Right lobe of liver (tissue), 6 donors: ENCODE data around the gene NUP153. TPM values are rescaled to one million over a fixed set of nuclear protein-coding genes. Genes with fewer than 3 reads are reported as not detected.
"Not testable (repeated sequence)": the region's sequence is repeated elsewhere in the genome, so short reads cannot be mapped to it uniquely, and the experiment has no call there.

Source experiments
- ATAC-seq, 4 donors: fragments of 200-7000 bp; cut with Tn5 transposase; one replicate each; pipeline ENCODE4 v1.9.1; 2020; ENCODE audit warnings: mild to moderate bottlenecking in 4 of 4, moderate library complexity in 4 of 4
- DNase-seq, 3 donors: peaks; one replicate each; pipeline ENCODE4 v3.0.0-alpha.2; 2020
- H3K27ac ChIP-seq, 3 donors: fragments of 200-600 bp; one replicate each; pipeline ENCODE4 v1.8.0; 2022
- H3K27me3 ChIP-seq, 2 donors: fragments of 200-600 bp; one replicate each; pipeline ENCODE4 v1.8.0; 2022
- H3K36me3 ChIP-seq, 4 donors: fragments of 200-600 bp; sonication (generic) in 1 of 4; one replicate each; pipeline versions ENCODE4 v1.5.1 to v1.8.0; 2017 to 2022; ENCODE audit warnings: control low read depth in 1 of 4
- H3K4me1 ChIP-seq, 4 donors: fragments of 200-600 bp; sonication (generic) in 1 of 4; one replicate each; pipeline versions ENCODE4 v1.5.1 to v1.8.0; 2017 to 2022; ENCODE audit warnings: control low read depth in 1 of 4
- H3K4me3 ChIP-seq, 3 donors: fragments of 200-600 bp; one replicate each; pipeline ENCODE4 v1.8.0; 2022
- H3K9me3 ChIP-seq, 4 donors: fragments of 200-600 bp; sonication (generic) in 1 of 4; one replicate each; pipeline versions ENCODE4 v1.5.1 to v1.8.0; 2017 to 2022; ENCODE audit warnings: control low read depth in 1 of 4
- CTCF ChIP-seq, 4 donors: fragments of 200-600 bp in 3 of 4; fragments of 450-650 bp in 1 of 4; IDR thresholded peaks; one replicate each; pipeline versions ENCODE4 v1.5.1 to v1.8.0; 2016 to 2022; ENCODE audit warnings: antibody characterized with exemption in 4 of 4, mild to moderate bottlenecking in 2 of 4
- POLR2A ChIP-seq: fragments of 450-650 bp; IDR thresholded peaks from one replicate; pipeline ENCODE4 v1.6.1; 2017; ENCODE audit warnings: antibody characterized with exemption, mild to moderate bottlenecking
- WGBS: methylation state at CpG from one replicate; pipeline ENCODE4 v1.1.6; 2018; ENCODE audit warnings: low coverage, low lambda C conversion rate; ENCODE audit not compliant: insufficient coverage; ENCODE audit errors: missing lambda C conversion rate; 5-methylcytosine and 5-hydroxymethylcytosine counted together
- intact Hi-C, 2 donors: fragments of 100-400 bp; cut with DNase I; formaldehyde crosslinking; loops; one replicate each; pipeline versions ENCODE4 v1.11.2 to v1.14.1; 2022
- total RNA-seq, 6 experiments: library from RNA; depleted of rRNA in 2 of 6; stranded (reverse); fragments of >200 nt in 2 of 6; fragmentation: NEBNext Ultra II Directional in 3 of 6; extraction: Animal tissue kit (Norgen Biotek cat#: 25700) in 3 of 6; gene quantifications; one replicate each; pipeline versions ENCODE4 v1.1.0 to v1.2.4, GENCODE V29; 2016 to 2023
- donor health status: DM: no; HTN: yes; CAD: no.
- donor health status: DM: no; HTN: no; CAD: no.
- donor health status: DM: no; HTN: no; CAD: no.
- donor health status: DM: no; HTN: yes; CAD: no.
- donor health status: DM: no; HTN: yes; CAD: no.

The NUP153 gene
- total RNA-seq, 6 experiments from 2014 or later, result 14.6 to 20.8 (median 19.0) TPM

- Histone ChIP-seq H3K36me3 (no peaks in the 10 kb centered on the region), H3K27me3 (no peaks in the 10 kb centered on the region), H3K27ac (no peak overlapping the region), H3K9me3 (no peaks in the 10 kb centered on the region), H3K4me1 (no peaks in the 10 kb centered on the region), H3K4me3 (no peak overlapping the region)
- ATAC-seq (peak in 1 of 4 donors; percentile 50), DNase-seq (no peak)
- intact Hi-C loops, result no loop called here
- TF ChIP-seq POLR2A (no peak), CTCF (IDR thresholded peaks at IDR 0.05) (no peak)
Measured at GRCh38 chr6:17714177-17714576, 7.5 kb upstream of the NUP153 start.

- Histone ChIP-seq H3K4me1 (no peaks in the 10 kb centered on the region), H3K27ac (no peak overlapping the region), H3K36me3 (no peaks in the 10 kb centered on the region), H3K4me3 (no peak overlapping the region), H3K9me3 (no peaks in the 10 kb centered on the region), H3K27me3 (no peaks in the 10 kb centered on the region)
- intact Hi-C loops, result no loop called here
- TF ChIP-seq POLR2A (no peak), CTCF (IDR thresholded peaks at IDR 0.05) (no peak)
- DNase-seq (no peak), ATAC-seq (peak in 1 of 4 donors; percentile 65)
- WGBS, result 27% methylated on average over 1 of the region's 1 CpG
Measured at GRCh38 chr6:17712576-17712975, 5.9 kb upstream of the NUP153 start.

GRCh38 chr6:17710331-17710730 lies 3.6 kb upstream of the NUP153 start:
- H3K27me3 ChIP-seq, result no peaks in the 10 kb centered on the region
- H3K36me3 ChIP-seq, result no peaks in the 10 kb centered on the region
- no peak for DNase-seq
- H3K27ac ChIP-seq, result no peak overlapping the region
- intact Hi-C loops, result no loop called here
- no peak for ATAC-seq
- WGBS, result 36% methylated on average over 3 of the region's 3 CpGs
- H3K9me3 ChIP-seq, result no peaks in the 10 kb centered on the region
- H3K4me1 ChIP-seq, result no peaks in the 10 kb centered on the region
- no peak overlapping the region for H3K4me3 ChIP-seq
- TF ChIP-seq POLR2A (no peak), CTCF (IDR thresholded peaks at IDR 0.05) (no peak)

- H3K4me1 ChIP-seq, result peaks cover 0 to 5% (median 0%) of the 10 kb centered on the region in 4 donors
- H3K27ac ChIP-seq, result no peak overlapping the region
- intact Hi-C loops, result no loop called here
- H3K36me3 ChIP-seq, result no peaks in the 10 kb centered on the region
- H3K4me3 ChIP-seq, result no peak overlapping the region
- no peak for TF ChIP-seq CTCF (IDR thresholded peaks at IDR 0.05)
- TF ChIP-seq POLR2A, result no peak
- ATAC-seq (no peak), DNase-seq (no peak)
- H3K9me3 ChIP-seq, result no peaks in the 10 kb centered on the region
- WGBS, result 90% methylated on average over 2 of the region's 2 CpGs
- no peaks in the 10 kb centered on the region for H3K27me3 ChIP-seq
Measured at GRCh38 chr6:17709476-17709875, 2.8 kb upstream of the NUP153 start.

GRCh38 chr6:17708035-17708434 lies 1.3 kb upstream of the NUP153 start:
- intact Hi-C loops, H3K36me3 ChIP-seq, DNase-seq: not testable (repeated sequence)

More at GRCh38 chr6:17708035-17708434, 1.3 kb upstream of the NUP153 start:
- 86% methylated on average over 11 of the region's 12 CpGs for WGBS
- H3K4me1 ChIP-seq, result peaks cover 0 to 19% (median 3%) of the 10 kb centered on the region in 4 donors
- not testable (repeated sequence) for H3K9me3 ChIP-seq, H3K27ac ChIP-seq, H3K27me3 ChIP-seq, ATAC-seq, H3K4me3 ChIP-seq
